ENCODE measurements around the gene KLHL29.

KLHL29 gene

DNA sequence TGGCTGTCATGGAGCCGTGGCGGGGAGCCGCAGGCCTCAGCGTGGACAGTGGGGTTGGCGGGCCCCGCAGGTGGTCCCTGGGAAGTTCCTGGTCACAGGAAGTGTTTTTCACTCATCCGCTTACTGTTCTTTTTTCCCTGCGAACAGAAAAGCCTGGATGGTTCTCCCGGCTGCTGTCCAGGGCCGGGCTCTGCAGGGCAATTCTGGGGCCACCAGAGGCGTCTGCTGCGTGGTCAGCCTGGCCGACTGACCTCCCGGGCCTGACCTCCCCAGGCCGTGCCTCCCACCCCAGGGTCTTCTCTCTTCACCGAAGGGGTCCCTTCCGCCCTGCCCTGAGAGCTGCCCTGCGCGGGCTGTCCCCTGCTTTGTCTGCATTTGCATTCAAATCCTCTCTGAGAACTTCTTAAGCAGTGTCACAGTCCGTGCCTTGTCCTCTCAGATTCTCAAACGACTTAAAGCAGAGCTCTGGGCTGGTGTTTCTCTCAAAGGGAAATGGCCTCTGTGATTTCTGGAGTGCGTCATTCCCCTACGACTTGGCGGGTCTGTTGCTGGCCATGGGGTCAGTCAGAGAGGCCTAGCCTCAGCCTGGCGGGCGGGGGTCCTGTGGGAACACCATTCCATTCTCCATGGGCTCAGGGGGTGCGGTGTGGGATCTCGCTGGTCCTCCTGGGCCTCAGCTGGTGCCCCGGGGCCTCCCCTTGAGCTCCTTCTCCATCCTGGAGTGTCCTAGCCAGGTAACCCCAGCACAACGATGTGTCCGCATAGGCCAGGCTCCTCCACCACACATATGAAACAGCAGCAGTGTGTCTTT lies 38.3 kb downstream of the KLHL29 start:
- no peak for DNase-seq

DNA sequence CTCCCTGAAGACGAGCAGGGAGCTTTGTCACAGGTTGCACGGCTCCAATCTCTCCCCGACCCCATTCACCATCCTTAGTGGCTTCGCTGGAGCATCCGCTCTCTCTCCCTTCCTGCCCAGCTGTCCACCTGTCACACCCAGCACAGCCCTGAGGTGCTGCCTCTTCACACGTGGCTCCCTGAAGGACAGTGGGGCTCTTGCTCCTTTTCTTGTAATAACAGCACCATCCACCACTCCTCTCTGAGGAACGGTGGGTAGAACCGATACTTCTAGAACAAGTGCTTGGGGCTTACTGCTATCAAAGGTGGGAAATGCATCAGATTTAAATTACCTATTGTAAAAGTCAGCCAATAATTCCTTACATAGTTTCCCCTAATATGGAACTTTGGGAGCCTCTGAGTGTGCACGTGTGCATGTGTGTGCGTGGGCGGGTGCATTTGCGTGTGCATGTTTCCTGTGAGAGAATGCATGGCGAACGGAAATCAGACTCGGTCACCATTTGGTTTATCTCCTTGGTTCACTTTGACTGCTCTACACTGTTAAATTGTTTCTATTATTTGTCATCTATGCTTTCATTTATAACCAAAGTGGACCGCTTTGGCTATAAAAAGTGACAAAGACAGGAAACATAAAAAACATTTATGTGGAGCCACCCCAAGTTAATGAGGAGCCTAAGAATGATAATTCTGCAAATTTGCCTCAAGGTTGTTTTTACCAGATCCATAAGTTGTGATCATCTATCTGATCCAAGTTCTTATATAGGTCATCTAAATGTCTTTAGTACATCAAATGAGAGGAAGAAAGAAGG lies 39.1 kb downstream of the KLHL29 start:
- DNase-seq: no peak

DNA sequence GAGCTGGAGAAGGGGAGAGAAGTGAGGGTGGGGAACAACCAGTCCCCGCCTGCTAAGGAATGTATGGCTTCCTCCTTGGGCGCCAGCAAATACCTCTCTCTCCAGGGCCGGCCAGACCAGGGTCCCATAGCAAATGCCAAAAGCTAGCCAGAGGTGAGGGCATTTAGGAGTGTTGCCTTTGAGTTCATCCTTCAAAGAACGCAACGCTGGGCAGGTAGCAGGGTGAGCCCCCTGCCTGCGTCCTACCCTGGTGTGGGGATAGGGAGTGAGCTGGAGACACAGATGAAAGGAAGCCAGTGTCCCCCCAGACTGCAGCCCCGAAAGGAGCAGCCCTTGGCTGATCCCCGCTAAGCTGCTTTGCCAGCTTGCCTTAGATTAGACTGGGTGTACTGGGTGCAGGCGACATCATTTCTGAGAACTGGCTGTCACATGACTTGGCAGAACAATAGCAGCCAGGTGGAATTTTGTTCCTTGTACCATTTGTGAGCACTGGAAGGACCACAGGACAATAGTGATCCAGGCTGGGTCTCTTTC lies 40.4 kb downstream of the KLHL29 start:
- DNase-seq: peak in 1 of 2 experiments; percentile 52

DNA sequence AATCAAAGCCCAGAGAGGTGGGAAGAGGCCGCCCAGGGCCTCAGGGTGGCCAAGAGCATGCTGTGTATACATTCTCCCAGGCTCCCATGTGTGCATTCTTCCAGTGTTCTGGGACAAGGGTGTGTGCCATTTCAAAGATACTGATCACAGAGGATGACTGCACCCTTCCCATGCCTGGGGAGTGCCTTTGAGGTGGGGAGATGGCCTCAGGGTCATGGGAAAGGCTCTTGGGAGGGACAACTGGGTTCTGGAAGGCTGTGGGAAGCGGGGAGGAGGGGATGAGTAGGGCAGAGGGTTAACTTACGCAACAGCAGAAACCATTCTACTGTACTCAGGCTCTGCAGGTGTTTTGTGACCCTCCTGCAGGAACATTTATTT lies 40.9 kb downstream of the KLHL29 start:
- no peak for DNase-seq

- DNase-seq: peak in 1 of 2 experiments; percentile 7
Measured at GRCh38 chr2:23426263-23426905, 41.4 kb downstream of the KLHL29 start.

- DNase-seq: no peak
Measured at GRCh38 chr2:23427350-23427749, 42.4 kb downstream of the KLHL29 start.

GRCh38 chr2:23427976-23428375 lies 43.0 kb downstream of the KLHL29 start:
- no peak for DNase-seq

GRCh38 chr2:23429036-23429435 lies 44.1 kb downstream of the KLHL29 start:
- DNase-seq: no peak

DNA sequence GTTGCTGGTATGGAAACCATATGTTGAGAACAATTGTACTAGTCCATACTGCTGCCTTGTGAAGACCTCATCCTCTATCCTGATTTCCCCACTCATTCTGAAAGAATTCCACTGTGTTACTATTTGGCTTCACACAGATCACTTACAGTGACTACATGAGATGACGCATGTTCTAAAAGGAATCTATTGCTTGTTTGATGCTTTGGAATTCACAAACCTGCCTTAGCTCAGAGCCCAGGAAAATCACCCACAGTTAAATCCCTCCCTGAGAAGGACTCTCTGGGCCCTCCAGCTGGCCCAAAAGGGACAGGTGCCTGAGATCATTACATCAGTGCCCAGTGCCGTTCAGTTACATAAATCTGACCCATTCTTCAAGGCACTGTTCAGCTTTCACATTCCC lies 45.3 kb downstream of the KLHL29 start:
- DNase-seq: no peak

DNA sequence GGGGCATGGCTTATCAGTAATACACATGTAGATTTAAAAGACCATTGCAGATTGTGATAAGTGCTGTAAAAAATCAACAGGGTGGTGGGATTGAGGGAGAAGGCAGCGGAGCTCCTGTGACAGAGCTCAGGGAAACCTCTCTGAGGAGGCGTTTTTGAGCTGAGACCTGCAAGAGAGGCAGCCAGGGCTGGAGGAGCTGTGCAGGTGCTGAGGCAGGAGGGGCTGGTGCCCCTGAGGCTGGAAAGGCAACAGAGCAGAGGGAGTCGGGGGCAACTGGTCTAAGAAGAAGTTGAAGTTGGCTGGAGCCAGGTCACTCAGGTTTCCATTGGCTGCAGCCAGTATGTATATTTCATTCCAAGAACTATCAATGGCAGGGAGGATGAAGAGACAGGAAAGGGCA lies 47.6 kb downstream of the KLHL29 start:
- DNase-seq: no peak

DNA sequence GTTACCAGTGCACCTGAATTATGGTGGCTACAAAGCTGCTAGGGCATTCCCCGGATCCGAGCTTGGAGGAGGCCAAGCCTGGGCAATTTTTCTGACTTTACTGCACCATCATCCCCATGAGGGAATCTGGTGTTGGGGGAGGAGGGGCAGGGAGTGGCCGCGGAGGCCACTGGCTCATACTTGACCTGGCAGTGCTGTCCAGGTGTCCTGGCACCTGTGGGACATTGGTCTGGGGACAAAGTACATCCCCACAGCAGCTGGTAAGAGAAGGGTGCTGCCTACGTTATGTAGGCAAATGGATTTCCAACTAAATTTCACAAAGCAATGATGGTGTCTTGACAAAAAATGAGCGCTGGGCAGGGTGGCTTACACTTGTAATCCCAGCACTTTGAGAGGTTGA lies 48.3 kb downstream of the KLHL29 start:
- DNase-seq: no peak

DNA sequence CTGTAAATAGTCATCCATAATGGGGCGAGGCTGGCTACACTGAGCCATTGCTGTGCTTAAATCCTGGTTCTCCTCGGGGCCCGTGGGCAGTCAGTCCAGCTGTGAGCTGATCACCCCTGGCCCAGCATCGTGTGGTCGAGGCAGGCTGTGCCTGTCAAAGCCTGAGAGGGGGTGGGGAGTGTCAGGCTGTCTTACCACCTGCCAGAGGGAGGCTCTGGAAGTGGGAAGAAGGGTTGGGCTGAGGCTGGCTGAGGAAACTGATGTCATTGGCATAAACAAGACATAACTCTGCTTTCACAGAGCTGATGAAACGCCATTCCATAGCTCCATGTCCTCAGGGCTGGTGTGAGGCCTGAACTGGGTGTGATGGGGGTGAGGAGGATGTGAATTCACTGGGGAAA lies 49.7 kb downstream of the KLHL29 start:
- DNase-seq: no peak

DNA sequence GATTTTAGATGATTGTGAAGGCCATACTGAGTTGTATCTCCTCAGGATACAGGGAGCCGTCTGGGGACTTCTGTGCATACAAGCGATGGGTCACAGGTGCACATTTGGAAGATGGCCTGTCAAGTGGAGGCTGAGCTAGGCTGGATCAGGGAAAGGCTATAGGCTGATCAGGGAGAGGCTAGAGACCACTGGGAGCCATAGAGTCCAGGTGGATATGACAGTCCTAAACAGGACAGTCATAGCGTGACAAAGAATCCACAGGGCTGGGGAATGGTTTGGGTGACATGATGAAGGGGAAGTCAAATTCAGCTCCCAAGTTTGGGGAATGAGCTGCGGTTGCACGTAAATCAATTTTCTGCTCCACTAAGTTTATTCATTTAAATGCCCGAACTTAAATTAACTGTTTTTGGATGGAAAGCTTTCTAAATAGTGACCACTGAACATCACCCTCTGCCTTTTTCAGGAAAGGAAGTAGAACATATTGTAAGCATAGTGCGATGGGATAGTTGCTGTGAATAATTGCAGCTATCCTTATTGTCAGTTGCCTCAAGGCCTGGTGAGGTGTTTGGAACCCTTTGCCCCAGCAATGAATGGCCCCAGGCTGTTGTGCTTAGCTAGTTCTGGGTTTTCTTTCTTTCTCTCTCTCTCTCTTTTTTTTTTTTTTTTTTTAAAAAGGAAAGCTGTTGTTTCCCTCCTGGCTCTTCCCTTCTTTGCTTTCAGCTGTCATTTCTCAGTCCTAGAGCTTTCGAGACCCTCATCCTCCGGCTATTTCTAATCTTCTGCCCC lies 50.5 kb downstream of the KLHL29 start:
- DNase-seq: no peak

- no peak for DNase-seq
Measured at GRCh38 chr2:23436346-23437098, 51.5 kb downstream of the KLHL29 start.

- DNase-seq: no peak
Measured at GRCh38 chr2:23441414-23441813, 56.4 kb downstream of the KLHL29 start.

- DNase-seq: no peak
Measured at GRCh38 chr2:23445450-23445868, 60.5 kb downstream of the KLHL29 start.

DNA sequence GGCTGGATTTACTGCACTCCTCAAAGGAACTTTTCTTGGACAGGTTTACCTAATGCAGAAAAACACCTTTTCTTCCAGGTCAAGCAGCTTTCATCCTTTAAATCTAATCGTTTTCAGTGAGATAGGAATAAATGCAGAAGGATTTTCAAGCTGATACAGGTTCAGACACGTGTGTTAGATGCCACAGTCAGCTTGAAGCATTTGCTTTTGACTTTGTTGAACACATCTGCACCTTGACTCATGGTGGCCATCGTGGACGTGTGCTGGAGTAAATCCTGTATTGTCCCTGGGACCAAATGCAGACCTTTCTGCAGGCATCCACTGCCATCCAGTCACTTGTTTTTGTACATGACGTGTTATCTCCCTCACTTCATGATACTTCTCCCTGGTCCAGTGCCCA lies 61.9 kb downstream of the KLHL29 start:
- DNase-seq: no peak

GRCh38 chr2:23447405-23447804 lies 62.4 kb downstream of the KLHL29 start:
- no peak for DNase-seq

GRCh38 chr2:23448906-23449305 lies 63.9 kb downstream of the KLHL29 start:
- no peak for DNase-seq

DNA sequence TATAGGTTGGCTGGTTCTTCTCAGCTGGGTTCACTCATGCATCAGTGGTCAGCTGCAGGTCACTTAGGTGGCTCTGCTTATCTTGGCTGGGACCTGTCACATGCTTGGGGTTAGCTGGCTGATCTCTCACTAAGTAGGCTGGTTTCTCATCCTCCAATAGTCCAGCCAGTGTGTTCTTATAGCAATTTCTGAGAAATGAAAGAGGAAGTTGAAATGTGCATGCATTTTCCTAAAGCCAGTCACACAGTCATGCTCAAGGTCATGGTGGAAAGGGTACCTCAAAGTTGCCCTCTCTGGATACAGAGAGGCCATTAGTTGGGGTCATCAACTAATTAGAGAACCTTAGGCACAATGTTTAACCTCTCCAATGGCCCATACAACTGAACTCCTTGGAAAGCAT lies 64.4 kb downstream of the KLHL29 start:
- no peak for DNase-seq

DNA sequence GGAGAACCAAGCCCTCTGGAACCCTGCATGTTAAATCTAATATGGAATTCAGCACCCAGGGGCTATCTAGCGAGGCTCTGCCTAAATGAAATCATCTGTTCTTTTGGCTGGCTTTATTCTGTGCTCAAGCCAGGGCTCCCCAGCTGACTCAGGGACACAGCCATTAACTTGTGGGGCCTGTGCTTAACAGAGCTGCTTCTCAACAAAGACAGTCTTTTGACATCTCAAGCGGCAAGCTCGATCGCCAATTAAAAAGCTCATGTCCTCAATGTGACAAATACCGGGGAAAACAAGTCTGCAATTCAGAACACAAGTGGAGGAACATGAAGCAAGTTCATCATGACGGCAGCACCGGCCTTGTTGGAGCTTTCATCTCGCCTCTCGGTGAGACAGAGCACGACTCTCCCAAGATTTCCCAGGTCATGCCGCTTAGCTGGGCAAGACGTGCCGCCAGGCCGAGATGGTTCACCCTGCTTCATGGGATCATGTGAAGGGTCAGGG lies 64.9 kb downstream of the KLHL29 start:
- no peak for DNase-seq

- no peak for DNase-seq
Measured at GRCh38 chr2:23452372-23452771, 67.4 kb downstream of the KLHL29 start.
